GM21423 (cell line): ENCODE data around the gene PDHB.

ENCODE experiments used
- ATAC-seq: cut with Tn5 transposase; IDR thresholded peaks from one replicate; pipeline ENCODE4 v1.9.1; 2021; ENCODE audit warnings: mild to moderate bottlenecking, moderate library complexity; ENCODE audit not compliant: unreplicated experiment

Gene PDHB

DNA sequence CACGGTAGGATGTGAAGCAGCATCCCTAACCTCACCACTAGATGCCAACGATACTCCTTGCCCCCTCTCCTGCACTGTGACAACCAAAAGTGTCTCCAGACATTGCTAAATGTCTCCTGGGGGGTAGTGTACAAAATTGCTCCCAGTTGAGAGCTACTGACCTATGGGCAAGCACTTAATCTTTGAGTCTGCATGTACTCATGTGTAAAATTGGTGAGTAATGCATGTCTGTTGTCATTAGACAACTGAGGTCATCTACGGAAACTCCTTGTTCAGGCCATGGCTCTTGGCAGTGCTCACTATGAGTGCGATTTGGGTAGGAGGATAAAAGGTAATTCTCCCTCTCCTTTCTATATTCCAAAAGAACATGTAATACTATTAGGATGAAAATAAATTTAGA is 29.2 kb downstream of the PDHB start:
- no peak for ATAC-seq

DNA sequence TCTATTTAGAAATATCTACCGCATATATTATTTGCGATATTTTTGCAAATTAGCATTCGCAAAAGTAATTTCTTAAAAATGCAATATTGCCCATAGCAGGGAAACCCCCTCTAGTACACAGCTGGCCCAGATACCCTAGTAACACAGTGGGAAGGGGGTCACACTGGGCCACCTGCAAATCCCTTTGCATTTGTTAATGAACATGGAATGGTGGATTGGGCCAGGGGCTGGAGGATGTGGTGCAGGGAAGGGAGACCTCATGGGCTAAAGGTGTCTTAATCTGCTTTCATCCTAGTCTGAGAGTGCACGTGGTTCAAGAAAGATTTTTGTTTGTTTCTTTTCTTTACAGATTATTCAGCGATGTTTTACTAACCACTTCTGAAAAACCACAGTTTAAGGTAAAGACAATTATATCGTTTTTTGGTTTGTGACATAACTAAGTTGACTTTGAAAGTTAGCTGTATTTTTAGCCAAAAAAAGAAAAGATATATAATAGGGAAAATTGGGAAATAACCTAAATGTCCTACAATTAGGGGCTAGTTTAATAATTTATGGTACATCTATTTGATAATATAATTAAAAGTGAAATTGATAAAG is 30.0 kb downstream of the PDHB start:
- ATAC-seq, result no peak

DNA sequence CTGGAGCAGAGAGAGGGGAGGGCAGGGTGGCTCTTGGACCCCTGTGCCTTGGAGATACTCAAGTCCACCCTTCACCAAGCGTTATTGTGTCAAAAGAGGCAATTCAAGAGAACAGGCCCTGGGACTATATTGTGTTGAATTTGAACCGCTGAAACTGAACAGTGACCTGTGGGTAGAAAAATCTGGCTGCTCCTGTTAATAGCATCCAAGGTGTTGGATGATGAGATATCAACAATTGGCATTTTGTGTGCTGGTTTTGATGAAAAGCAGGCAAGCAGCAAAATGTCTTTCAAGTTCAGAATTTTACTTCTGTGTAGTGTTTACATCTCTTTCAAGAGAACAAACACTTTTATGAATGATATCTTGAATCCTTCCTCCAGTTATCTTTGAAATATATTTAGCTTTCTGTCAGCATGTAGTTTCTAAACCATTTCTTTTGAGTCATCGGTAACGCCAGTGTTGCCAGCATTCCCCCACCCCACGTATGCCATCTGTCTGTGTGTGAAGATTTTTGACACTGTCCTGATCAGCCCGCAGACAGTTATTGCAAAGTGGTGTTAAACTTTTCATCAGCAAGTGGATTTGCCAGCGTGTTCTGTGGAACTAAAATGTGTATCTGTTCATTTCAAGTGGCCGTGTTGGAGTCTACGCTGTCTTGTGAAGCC is 34.8 kb downstream of the PDHB start:
- no peak for ATAC-seq

DNA sequence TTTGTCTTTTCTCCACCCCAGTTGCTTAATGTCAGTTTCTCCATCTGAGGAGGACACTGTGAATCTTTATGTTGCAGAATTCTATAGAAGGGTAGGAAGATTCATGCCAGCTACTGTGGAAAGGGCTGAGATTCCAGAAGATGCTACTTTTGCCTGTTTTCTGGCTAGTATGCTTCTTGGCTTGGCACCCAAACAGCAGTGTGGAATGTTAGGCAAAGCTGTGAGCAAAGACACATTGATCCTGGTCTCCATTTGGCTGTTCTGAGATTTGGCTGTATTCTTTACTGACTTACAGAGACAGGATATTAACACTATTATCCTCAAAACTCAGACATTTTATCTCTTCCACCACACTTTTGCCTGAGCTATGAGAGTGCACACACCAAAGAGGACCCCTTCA is 39.3 kb downstream of the PDHB start:
- ATAC-seq, result no peak

DNA sequence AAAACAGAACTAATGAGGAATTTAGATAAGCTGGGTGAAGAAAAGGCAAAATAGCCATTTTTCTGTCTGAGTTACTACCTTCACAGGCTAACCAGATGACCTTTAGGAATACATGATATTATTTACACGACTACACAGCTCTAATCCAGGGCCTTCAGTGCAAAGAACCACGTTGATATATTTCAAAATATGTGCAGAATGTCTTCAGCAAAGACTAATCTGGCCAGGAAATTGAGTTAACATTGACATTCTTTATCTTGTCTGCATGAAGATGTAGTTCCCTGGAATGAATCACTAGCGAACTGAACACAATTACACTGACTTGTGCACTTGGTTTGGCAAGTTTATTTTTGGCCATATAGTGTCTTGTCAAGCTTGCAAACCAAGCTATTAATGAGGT is 41.5 kb downstream of the PDHB start:
- ATAC-seq, result no peak

DNA sequence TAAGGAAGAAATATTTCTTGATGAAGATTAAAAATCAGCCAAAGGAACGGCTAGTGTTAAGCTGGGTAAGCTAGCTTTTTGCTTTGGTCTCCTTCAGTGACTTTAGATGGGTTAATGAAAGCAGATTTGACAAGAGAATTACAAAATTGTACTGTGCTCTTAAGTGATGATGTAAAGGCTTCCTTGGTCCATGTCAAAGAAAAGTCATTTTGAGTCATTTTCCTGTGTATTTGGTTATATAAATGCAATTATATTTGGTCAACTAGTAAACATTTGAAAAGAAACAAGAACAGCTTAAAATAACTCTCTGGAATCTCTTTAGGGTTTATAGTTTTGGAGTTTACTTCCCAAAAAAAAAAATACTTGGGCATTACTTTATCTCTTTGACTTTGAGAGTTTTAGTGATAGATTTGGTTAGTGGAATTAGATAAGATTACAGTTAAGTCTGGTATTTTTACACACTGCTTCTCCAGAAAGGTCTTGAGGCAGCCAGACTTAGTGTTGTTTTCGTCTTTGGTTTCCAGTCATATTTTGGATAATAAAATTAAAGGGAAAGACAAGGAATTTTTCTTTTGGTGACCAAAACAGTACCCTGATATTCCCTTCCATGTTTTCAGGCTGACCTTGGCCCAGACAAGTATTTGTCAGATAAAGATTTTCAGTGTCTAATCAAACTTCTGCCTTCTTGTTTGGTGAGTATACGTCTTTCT is 42.3 kb downstream of the PDHB start:
- no peak for ATAC-seq

DNA sequence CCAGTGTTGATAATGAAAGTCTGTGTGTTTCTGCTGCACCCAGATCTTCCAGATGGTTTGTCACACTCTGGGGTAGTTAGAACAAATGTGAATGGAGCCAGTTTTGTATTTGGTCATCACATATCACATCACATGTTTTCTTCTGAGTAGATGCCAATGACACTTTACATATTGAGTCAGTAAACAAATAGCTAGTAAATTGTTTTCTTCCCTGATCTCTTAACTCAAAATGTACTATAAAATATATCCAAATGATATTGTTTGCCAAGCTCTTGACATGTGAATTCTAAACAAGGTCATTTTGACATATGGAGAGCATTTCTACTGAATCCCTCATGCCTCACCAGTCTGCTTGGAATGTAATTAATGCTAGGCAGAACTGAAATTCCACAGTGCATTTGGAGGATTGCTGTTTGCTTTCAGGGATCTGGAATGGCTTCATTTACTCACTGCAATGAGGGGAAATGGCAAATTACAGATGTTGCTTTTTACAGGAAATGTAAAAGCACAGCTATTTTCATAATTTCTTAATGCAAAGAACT is 45.0 kb downstream of the PDHB start:
- ATAC-seq, result no peak

DNA sequence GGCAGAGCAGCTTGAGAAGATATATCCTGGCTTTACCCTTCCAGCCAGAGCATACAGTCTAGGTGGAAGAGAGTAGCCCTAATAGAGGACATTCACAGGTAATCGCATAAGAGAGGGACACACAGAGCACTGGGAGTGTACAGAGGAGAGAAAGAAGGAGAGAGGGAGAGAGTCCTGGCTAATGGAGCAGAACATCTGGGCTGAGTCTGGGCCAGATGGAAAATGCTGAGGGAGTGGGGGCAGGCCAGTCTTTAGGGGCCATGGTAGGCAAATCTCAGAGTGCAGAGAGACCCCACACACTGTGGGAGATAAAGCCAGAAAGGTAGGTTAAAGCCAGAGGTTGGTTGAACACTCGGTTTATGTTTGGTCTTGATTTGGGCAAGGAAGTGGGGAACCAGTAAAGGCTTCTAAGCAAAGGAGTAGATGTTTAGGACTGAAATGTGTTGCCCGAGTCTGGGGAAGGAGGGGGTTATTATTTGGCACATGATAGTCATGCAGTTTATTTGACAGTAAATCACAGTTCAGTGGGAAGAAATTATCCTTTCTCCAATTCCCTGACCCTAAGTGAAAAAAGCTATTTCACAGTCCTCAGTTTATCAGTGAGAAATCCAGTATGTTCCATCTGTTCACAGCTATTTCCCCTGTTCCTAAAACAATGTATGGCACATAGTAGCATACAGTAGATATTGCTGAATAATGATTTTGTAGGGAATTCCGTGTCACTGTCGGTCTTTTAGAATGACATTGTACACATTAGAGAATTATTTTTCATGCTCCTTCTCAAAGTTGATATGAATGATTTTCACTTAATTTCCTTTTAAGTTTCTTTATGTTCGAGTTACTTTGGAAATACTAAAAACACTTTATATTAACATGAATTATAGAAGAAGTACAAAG is 45.7 kb downstream of the PDHB start:
- ATAC-seq, result no peak

DNA sequence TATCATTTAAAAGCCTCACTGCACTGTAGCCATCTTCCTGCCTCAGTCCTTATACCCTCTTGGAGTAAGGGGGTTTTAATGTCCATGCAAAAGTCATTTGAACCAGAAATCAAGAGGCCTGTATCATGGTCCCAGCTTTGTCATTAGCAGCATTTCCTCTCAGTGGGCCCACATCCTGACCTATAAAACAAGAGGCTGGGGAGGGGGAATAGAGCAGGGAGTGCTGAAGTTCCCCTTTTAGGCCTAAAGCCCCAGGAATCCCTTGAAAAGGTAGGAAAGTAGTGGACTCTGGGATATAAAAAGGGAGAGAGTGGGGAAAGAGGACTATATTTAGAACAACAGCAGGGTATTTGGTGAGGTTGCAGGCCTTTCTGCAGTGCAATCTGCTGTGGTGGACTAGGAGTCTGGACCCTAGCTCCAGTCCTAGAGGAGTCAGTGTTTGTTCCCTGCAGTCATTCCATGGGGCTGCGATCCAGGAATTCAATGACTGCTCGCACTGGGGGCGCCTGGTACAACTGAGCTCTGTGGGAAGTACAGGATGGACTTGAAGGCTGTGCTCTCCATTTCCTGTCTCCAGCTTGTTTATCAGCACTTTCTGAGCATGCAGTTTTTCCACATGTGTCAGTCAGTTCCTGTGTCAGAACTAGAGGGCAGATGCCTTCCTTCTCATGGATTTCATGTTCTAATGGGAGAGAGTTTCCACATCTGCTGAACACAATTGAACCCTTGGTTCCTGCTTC is 46.8 kb downstream of the PDHB start:
- no peak for ATAC-seq

DNA sequence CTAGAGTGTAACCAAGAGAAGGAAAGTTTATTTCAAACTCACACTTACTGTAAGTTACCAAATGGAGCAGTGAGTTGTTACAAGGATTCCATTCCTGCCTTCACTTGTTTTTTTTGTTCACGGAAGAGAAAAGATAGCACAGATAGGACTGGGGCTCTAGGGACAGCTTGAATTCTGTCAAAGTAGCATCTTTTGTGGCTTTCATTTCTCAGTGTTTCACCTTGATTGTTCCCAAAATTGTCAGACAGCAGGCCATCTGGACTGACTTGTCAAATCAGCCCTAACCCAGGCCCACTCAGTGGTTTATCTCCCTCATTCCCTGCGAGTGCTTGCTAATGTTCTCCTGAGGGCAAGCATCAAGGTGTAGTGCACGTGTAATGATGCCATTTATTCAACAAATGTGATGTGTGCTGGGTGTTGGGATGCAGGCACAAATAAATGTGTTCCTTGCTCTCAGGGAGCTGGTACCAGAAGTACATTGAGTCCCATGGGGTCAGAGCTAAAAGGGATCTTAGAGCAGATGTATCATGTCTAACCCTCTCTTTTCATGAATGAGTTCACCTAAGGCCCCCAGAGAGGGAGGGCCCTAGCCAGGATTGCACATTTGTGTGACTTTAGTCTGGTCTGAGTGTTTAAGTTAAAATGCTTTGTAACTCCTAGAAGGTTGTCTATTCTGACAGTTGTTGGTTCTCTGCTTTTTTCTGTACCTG is 49.1 kb downstream of the PDHB start:
- ATAC-seq, result no peak

DNA sequence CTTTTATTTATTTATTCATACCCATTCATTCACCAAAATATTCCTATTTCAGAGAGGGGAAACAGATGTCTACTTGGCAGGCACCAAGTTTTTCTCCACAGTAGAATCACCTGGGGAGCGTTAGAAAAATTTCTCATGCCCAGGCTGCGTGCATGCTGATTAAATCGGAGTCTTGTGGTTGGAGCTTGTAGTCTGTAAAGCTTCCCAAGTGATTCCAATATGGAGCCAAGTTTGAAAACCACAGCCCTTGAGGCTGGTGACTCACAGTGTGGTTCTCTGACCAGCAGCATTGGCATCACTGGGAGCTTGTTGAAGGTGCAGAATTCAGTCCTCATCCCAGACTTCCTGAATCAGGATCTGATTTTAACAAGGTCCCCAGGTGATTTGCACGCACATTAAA is 49.7 kb downstream of the PDHB start:
- ATAC-seq, result no peak

DNA sequence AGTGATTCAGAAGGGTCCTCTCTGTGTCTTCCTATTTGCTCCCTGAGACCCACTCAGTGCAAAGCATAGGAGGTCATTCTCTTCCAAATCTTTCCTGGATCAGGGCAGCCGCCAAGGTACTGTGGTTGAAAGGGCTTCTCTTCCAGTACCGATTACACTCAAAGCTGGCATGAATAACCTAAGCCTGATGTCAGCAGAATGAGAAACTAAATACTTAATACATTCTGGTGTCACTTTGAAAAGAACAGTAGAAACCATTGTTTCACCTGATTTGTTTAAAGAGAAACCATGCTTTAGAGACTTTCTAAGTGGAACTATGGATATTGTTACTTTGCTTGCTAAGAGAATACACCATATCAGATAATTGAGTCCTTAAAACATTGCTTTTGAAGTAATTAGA is 50.2 kb downstream of the PDHB start:
- ATAC-seq, result no peak

DNA sequence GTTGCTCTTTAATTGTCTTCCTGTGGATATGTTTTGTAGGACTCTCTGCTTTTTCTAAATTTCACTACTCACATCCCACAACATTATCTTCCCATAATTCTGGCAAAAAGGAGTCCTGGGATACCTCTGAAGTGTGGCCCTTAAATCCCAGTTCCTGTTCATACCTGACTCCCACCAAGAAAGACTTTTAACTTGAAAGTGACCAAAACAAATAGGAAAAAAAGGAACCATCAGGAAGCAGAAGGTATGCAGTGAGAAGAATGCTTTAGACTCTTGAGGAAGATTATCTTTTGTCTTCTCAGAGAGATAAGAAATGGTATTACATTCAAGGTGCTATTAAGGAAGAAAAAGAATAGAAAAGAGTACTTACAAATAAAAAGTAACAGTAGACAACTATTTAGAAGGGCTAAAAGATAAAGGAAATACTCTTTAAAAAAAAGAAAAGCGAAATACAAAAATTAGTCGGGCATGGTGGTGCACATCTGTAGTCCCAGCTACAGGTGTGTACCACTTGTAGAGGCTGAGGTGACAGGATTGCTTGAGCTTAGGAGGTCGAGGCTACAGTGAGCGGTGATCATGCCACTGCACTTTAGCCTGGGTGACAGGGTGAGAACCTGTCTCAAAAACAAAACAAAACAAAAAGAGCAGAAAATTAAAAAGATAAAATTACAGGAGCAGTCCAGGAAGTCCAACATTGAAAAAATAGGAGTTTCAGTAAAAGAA is 54.1 kb downstream of the PDHB start:
- ATAC-seq, result no peak

DNA sequence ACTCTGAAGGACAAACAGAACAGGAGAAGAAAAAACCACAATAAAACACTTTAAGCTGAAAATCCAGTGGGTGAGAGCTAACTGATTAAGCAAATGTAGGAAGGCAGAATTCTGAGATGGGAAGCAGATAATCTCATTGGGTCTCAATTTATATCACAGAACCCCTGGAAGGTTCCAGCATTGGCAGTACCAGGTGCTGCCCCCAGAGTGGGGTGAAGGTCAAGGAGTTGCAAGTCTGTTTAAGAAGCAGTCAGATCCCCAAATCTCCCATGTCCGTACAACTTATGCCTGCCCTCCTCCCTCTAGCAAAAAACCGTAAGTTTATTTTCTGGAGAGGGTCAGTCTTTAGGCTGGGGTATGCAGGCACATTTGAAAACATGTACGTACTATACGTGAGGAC is 55.9 kb downstream of the PDHB start:
- no peak for ATAC-seq
